Non-pigmented ciliary epithelial cell (primary cell): ENCODE data around the gene MCM7.
A peak's percentile ranks its signal among the peaks of the same experiment; 100 is the strongest.

Experiments used
- DNase-seq: peaks from one replicate; pipeline ENCODE4 v3.0.0-alpha.2; 2010; ENCODE audit warnings: low read depth

The MCM7 gene

GRCh38 chr7:100071018-100071723 lies 30.0 kb downstream of the MCM7 start:
- DNase-seq, result no peak

DNA sequence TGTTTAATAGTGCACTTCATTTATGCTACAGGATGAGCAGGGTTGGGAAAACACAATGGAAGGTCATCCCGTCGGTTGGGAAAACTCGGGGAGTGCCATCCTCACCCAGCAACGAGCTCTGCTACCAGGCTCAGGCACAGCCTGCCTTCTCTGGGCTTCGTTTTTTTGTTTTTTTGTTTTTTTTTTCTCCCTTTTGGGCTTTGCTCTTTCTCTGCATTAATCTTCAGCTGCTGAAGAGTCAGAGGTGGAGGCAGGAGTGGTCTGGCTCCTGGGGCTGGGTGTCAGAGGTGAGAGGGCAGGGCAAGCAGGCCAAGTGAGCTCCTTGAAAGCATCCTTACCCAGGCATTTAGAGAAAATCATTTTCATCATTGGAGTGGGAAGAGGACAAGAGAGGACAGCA lies 31.2 kb downstream of the MCM7 start:
- DNase-seq, result no peak

GRCh38 chr7:100066953-100067352 lies 34.2 kb downstream of the MCM7 start:
- DNase-seq, result no peak

DNA sequence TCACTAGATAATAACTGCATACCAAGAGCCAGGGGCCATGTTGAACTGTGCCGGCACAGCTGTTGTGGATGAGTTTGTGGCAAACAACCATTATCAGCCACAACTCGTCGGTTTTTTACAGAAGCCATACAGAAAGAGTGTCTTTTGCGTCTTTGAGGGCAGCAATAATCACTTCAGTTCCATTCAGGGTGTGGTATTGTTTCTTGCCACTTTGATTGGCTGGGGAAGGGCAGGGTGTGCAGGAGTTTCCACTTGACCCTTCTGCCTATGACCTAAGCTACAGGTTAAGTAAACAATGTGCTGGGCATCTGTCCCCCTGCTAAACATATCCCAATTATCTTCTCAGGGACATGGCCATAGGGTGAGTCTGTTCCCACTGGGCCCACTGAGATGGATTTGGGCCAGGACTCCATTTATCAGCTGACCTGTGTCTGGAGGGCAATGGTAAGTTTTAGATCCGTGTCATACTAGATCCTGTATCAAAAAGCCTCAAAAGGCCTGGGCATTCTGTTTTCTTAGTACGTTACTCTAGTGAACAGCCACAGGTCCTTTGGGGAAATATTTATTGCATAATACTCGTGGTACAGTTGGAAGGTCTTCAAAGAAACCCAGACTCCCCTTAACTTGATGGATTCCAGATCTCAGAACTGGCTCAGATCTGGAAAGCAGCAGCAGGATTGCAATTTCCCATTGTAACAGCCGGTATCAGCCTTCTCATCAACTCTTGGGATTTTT lies 35.6 kb downstream of the MCM7 start:
- no peak for DNase-seq

DNA sequence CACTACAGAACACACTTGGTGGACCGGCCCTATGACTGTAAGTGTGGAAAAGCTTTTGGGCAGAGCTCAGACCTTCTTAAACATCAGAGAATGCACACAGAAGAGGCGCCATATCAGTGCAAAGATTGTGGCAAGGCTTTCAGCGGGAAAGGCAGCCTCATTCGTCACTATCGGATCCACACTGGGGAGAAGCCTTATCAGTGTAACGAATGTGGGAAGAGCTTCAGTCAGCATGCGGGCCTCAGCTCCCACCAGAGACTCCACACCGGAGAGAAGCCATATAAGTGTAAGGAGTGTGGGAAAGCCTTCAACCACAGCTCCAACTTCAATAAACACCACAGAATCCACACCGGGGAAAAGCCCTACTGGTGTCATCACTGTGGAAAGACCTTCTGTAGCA lies 37.0 kb downstream of the MCM7 start:
- no peak for DNase-seq

DNA sequence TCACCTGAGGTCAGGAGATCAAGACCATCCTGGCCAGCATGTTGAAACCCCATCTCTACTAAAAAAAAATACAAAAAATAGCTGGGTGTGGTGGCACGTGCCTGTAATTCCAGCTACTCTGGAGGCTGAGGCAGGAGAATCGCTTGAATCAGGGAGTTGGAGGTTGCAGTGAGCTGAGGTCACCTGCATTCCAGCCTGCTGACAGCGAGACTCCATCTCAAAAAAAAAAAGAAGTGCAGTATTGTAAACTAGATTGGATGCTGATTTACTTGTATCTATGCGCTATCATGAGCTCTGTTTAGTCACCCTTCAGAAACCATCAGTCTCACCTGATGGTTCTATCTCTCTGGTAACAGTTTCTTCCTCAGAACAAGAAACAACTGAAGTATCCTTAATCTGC lies 37.8 kb downstream of the MCM7 start:
- DNase-seq, result no peak

- no peak for DNase-seq
Measured at GRCh38 chr7:100061518-100062193, 39.5 kb downstream of the MCM7 start.

- no peak for DNase-seq
Measured at GRCh38 chr7:100059251-100059739, 41.9 kb downstream of the MCM7 start.

DNA sequence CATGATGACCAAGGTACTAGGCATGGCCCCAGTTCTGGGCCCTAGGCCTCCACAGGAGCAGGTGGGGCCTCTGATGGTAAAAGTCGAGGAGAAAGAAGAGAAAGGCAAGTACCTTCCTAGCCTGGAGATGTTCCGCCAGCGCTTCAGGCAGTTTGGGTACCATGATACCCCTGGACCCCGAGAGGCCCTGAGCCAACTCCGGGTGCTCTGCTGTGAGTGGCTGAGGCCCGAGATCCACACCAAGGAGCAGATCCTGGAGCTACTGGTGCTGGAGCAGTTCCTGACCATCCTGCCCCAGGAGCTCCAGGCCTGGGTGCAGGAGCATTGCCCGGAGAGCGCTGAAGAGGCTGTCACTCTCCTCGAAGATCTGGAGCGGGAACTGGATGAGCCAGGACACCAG lies 44.2 kb downstream of the MCM7 start:
- DNase-seq, result no peak

GRCh38 chr7:100053215-100053614 lies 48.0 kb downstream of the MCM7 start:
- no peak for DNase-seq

DNA sequence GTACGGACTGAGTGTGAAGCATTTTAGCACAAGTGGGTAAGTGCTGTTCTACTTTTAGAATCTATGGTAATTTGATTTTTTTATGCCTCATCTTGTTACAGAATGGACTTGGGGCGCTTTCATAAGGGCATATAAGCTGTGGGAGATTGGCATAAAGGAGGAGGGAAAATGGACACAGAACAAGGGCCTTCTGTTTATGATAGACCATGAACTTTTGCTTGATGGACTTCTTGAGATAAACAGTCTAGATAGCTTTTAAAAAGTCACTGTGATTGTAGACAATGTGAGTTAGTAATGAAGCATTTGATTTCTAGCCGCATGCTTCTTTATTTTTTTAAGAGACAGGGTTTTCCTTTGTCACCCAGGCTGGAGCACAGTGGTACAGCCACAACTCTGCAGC lies 49.6 kb downstream of the MCM7 start:
- DNase-seq, result no peak

- peak; percentile 46 for DNase-seq
Measured at GRCh38 chr7:100049441-100050291, 51.5 kb downstream of the MCM7 start, which contains the start of gene ZSCAN21. TSS of gene ZSCAN21 (plus strand) at chr7:100049774. CDS start at chr7:100057007, 7,233 bp downstream.

DNA sequence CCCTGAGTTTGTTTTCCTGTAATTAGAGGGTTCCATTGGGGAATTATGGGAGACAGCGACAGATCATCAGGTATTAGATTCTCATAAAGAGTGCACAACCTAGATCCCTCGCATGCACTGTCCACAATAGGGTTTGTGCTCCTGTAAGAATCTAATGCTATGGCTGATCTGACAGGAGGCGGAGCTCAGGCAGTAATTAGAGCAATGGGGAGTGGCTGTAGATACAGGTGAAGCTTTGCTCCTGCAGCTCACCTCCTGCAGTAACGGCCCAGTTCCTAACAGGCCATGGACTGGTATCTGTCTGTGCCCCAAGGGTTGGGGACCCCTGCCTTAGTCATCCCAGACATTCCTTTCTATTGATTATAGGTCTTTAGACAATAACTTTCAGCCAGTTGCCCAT lies 52.5 kb downstream of the MCM7 start:
- DNase-seq, result no peak

DNA sequence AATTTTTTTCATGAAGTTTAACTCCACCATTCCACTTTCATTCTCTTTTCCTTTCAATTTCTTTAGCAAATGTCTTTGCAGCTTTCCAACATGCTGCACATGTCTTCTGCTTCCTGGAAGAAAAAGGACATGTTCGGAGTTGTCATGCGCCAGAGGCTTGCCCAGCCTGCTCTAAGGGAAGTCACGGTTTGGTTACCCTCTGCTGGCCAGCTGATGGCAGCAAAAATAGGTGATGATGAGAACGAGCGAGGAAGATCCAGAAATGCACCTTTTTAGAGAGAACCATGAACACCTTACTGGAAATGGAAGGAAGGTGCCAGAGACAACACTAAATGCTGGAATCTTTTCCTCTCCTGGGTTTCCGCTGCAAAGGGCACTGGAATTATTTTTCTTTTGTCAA lies 56.5 kb downstream of the MCM7 start:
- DNase-seq, result no peak
